NT2/D1 (cell line): Measurements from ENCODE around the gene OR4K17.

ENCODE experiments used
- SUZ12 ChIP-seq: IDR thresholded peaks from 2 replicates; pipeline ENCODE4 v1.6.1; 2011; ENCODE audit not compliant: insufficient read length, insufficient read depth; ENCODE audit errors: extremely low read depth
- YY1 ChIP-seq: IDR thresholded peaks from 2 replicates; pipeline ENCODE4 v1.6.1; 2011; ENCODE audit not compliant: insufficient read length, insufficient read depth
- ZNF274 ChIP-seq: IDR thresholded peaks from 2 replicates; pipeline ENCODE4 v1.6.1; 2011; ENCODE audit warnings: mild to moderate bottlenecking, low read depth, low read length

GRCh38 chr14:20093442-20093841, 17.1 kb upstream of the OR4K17 start:
- TF ChIP-seq SUZ12 (no peak), YY1 (no peak), ZNF274 (no peak)
